ENCODE results near the gene MASP2.

Gene MASP2

DNA sequence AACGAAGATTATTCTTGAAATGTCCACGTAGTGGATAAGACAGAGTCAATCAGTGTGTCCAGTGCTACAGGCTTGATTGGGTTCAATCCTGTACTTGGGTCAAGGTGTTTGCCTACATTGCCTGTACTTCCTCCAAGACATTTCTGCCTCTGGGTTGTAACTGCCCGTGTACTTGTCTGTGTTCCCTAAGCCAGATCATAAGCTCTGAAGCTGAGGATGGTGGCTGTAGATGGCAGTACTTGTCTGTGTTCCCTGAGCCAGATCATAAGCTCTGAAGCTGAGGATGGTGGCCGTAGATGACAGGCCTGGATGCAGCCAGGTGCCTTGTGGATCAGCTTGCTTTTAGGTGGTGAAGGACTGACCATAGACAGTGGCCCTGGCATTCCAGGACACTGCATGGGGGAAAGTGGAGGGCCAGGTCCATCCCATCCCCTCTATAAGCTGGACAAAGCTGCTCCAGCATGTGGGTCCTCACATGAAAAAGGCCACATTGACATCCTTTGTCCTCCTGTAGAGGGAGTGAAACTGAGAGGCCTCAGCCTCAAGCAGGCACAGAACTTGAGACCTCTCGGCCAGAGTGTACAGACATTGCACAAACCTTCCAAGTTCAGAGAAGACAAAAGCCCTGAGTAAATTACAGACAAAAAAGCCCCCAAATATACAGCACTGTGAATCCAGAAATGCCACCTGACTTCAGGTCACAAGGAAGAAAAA is 14.8 kb upstream of the MASP2 start:
- peak overlapping the region; percentile 78 for H3K27ac ChIP-seq
- TF ChIP-seq, protein P1, sequence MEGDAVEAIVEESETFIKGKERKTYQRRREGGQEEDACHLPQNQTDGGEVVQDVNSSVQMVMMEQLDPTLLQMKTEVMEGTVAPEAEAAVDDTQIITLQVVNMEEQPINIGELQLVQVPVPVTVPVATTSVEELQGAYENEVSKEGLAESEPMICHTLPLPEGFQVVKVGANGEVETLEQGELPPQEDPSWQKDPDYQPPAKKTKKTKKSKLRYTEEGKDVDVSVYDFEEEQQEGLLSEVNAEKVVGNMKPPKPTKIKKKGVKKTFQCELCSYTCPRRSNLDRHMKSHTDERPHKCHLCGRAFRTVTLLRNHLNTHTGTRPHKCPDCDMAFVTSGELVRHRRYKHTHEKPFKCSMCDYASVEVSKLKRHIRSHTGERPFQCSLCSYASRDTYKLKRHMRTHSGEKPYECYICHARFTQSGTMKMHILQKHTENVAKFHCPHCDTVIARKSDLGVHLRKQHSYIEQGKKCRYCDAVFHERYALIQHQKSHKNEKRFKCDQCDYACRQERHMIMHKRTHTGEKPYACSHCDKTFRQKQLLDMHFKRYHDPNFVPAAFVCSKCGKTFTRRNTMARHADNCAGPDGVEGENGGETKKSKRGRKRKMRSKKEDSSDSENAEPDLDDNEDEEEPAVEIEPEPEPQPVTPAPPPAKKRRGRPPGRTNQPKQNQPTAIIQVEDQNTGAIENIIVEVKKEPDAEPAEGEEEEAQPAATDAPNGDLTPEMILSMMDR (IDR thresholded peaks at IDR 0.05): no peak
- TF ChIP-seq ZFX (IDR thresholded peaks at IDR 0.05; ENCODE audit: borderline replicate concordance): no peak

DNA sequence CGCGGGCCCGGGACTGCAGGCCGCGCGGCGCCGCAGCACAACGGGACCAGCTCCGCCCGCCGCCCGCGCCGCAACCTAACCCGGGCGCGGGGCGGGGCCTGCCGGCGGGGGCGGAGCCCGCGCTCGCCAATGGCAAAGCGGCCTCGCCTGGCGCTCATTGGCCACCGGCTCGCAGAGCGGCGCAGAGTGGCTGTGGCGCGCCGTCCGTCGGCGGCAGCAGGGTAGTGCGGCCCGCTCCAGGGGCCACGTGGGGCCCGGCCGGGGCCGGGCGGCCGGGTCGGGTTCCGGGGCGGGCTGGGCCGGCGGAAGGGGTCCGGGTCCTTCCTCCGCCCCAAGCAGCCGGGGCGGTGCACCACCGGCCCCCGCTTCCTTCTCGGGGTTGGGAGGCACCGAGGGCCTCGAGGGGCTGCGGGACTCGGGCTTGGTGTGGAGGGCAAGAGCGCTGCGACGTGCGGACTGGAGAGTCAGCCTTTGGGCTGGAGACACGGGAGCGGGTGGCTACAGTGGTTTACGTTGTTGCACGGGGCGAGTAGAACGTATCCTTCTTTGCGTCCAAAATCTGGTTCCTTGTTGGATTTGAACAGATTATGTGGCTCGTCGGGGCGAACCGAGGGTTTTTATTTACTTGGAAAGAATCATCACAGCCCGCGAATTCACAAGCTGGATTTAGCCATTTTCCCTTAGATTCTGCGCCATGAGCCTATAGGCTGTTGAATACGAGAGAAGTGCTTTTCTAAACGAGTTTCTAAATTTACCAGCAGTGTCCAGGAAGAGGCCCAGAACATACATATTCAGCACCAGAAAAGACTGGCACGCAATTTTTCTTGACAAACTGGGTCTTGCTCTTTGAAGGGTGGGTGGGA is 13.2 kb upstream of the MASP2 start, which contains the start of gene SRM:
TSS of gene SRM (minus strand) at position 51 of the 863 bp plus-strand sequence. CDS start 75 bp downstream, outside the sequence.
- peak within 1 kb of the TSS; percentile 78 for H3K27ac ChIP-seq
- TF ChIP-seq, protein P1 (IDR thresholded peaks at IDR 0.05): peak; percentile 29; the same call in 1 of the 2 replicates
- TF ChIP-seq ZFX (IDR thresholded peaks at IDR 0.05; ENCODE audit: borderline replicate concordance): no peak

DNA sequence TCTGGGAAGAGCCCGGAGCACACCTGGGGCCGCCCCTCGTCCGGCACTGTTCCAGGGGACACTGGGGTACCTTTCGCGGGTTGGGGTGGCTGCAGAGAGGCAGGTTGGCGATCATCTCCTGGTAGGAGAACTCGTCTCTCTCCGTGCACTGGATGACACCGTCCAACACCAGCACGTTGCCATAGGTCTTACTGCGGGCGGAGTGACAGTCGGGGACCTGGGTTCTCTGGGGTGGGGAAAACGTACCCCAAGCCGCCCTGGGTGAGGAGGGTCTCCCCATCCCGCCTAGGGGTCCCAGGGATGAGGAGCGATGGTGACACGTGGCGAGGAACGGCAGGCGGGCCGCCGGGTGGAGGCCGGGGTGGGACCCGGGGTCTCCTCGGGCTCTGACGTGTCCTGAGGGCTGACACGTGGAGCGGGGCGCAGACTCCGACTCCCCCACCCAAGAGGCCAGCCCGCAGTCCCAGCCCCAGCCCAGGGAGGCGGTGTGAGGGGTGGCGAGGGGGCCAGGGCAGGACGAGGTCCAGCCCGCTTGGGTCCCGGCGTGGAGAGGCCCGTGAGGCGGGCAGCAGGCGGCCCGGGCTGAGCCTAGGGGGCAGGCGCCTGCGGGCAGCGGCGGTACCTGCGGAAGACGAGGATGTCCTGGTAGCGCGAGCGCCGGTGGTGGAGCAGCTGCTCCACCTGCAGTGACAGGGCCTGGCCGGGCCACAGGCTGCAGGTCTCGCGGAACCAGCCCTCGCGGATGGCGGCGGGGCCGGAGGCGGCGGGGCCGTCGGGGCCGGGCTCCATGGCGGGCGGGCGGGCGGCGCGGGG is 12.3 kb upstream of the MASP2 start:
- TF ChIP-seq ZFX (IDR thresholded peaks at IDR 0.05; ENCODE audit: borderline replicate concordance): no peak
- TF ChIP-seq, protein P1 (IDR thresholded peaks at IDR 0.05): no peak
- peak overlapping the region; percentile 78 for H3K27ac ChIP-seq

DNA sequence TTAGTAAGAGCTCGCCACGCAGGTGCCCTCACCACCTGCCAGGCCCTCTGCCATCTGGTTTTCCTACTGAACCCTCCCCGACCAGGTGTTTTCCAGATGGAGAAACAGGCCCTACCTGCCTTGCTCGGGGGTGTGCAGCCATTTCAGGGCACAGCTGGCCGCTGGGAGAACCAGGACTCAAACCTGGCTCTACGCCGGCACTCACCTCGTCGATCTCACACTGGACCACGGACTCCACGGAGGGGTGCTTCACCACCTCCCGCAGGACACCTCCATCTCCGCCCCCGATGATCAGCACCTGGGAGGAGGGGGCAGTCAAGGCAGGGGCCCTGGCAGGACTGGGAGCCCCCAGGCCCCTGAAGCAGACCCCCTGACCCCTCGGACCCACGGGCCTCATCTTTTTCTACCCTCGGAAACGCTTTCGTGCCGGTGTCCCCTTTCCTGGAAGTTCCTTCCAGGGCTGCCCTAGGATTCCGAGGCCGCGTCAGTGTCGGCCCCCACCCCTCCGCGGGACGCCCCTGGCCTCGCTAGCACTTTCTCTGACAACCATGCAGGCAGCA is 11.6 kb upstream of the MASP2 start:
- peak overlapping the region; percentile 78 for H3K27ac ChIP-seq
- no peak for TF ChIP-seq ZFX (IDR thresholded peaks at IDR 0.05; ENCODE audit: borderline replicate concordance)
- TF ChIP-seq, protein P1 (IDR thresholded peaks at IDR 0.05): no peak

DNA sequence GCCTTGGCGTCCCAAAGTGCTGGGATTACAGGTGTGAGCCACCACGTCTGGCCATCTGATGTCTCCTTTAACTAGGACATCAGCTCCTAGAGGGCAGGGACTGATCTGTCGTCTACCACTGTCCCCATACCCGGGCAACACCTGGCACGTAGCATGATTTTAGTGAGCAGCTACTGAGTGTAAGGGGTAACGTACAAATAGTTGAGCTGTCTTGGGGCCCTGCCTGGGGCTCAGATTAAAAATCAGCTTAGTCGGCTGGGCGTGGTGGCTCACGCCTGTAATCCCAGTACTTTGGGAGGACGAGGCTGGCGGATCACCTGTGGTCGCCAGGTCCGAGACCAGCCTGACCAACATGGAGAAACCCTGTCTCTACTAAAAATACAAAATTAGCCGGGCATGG is 11.0 kb upstream of the MASP2 start:
- no peak for TF ChIP-seq ZFX (IDR thresholded peaks at IDR 0.05; ENCODE audit: borderline replicate concordance)
- TF ChIP-seq, protein P1 (IDR thresholded peaks at IDR 0.05): no peak
- peak overlapping the region; percentile 78 for H3K27ac ChIP-seq

DNA sequence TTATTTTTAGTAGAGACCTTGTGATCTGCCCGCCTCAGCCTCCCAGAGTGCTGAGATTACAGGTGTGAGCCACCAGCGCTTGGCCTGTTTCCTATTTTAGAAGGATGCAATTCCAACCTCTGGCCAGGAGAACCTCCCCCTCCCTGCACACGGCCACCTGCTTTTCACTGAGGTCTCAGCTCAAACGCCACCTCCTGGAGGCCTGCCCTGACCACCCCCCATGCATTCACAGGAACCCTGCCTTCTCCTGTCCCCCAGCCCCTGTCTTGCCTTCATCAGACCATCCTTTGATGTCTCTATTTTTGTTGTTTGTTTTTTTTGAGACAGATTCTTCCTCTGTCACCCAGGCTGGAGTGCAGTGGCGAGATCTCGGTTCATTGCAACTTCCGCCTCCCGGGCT is 10.4 kb upstream of the MASP2 start:
- H3K27ac ChIP-seq: no peak overlapping the region

More for the DNA sequence above, 10.4 kb upstream of the MASP2 start:
- TF ChIP-seq ZFX (IDR thresholded peaks at IDR 0.05; ENCODE audit: borderline replicate concordance): no peak
- TF ChIP-seq, protein P1 (IDR thresholded peaks at IDR 0.05): no peak
